Adrenal gland (tissue), 12 donors: Measurements from ENCODE around the gene RPS6KL1. TPM values are rescaled to one million over a fixed set of nuclear protein-coding genes. Genes with fewer than 3 reads are reported as not detected.

Source experiments
- DNase-seq, 7 donors: peaks; one replicate each; pipeline ENCODE4 v3.0.0-alpha.2; 2019 to 2020
- H3K27ac ChIP-seq, 5 donors: fragments of 200-600 bp; sonication (generic) in 4 of 5; 1 replicate in 3 of 5; 2 replicates in 2 of 5; pipeline versions ENCODE4 v1.5.1 to v1.8.0; 2016 to 2020; ENCODE audit warnings: mild to moderate bottlenecking in 1 of 5
- H3K27me3 ChIP-seq: fragments of 200-600 bp; 2 replicates; pipeline ENCODE4 v1.8.0; 2021
- H3K36me3 ChIP-seq, 2 donors: fragments of 200-600 bp; replicated peaks in 1 of 2; 1 replicate in 1 of 2; 2 replicates in 1 of 2; pipeline versions ENCODE4 v1.5.1 to v1.8.0; 2018 to 2022
- H3K4me1 ChIP-seq, 2 donors: fragments of 200-600 bp; replicated peaks in 1 of 2; 1 replicate in 1 of 2; 2 replicates in 1 of 2; pipeline versions ENCODE4 v1.5.1 to v1.8.0; 2018 to 2021
- H3K4me3 ChIP-seq, 4 donors: fragments of 200-600 bp; sonication (generic) in 3 of 4; one replicate each; pipeline ENCODE4 v1.5.1; 2016 to 2018
- H3K9me3 ChIP-seq, 3 donors: fragments of 200-600 bp; sonication (generic) in 1 of 3; replicated peaks in 1 of 3; 1 replicate in 2 of 3; 2 replicates in 1 of 3; pipeline versions ENCODE4 v1.5.1 to v1.8.0; 2016 to 2021
- CTCF ChIP-seq, 6 experiments: fragments of 450-650 bp in 4 of 6; fragments of 200-600 bp in 2 of 6; sonication (generic) in 1 of 6; IDR thresholded peaks; 1 replicate in 5 of 6; 2 replicates in 1 of 6; pipeline versions ENCODE4 v1.5.1 to v1.8.0; 2016 to 2021; ENCODE audit warnings: antibody characterized with exemption in 6 of 6, mild to moderate bottlenecking in 2 of 6, moderate library complexity in 1 of 6
- POLR2A ChIP-seq, 2 donors: fragments of 450-650 bp; IDR thresholded peaks; one replicate each; pipeline ENCODE4 v1.6.1; 2017; ENCODE audit warnings: antibody characterized with exemption in 2 of 2, mild to moderate bottlenecking in 2 of 2, moderate library complexity in 1 of 2
- WGBS, 4 donors: extraction: QIAGEN DNeasy Blood & Tissue Kit in 2 of 4; methylation state at CpG; one replicate each; pipeline versions ENCODE4 v1.1.5 to v1.1.7; 2013 to 2017; 5-methylcytosine and 5-hydroxymethylcytosine counted together
- intact Hi-C, 2 donors: fragments of 100-400 bp; cut with DNase I; formaldehyde crosslinking; loops; one replicate each; pipeline versions ENCODE4 v1.14.1 to v1.15.0; 2022 to 2023
- polyA plus RNA-seq, 3 donors: library from polyadenylated mRNA; stranded (reverse); fragments of 200-250 nt in 2 of 3; fragments of 350-450 nt in 1 of 3; fragmentation: Illumina TruSeq in 1 of 3; extraction: RNeasy Lipid Tissue Mini Kit (QIAGEN cat#74804) in 1 of 3; gene quantifications; one replicate each; pipeline ENCODE4 v1.2.3, GENCODE V29; 2013 to 2014
- total RNA-seq, 9 donors: library from RNA; depleted of rRNA in 4 of 9; stranded (reverse); fragments of >200 nt in 4 of 9; fragments of 120-200 nt in 1 of 9; fragmentation: NEBNext Ultra II Directional in 1 of 9; extraction: Animal tissue kit (Norgen Biotek cat#: 25700) in 1 of 9; gene quantifications; one replicate each; pipeline versions ENCODE4 v1.1.0 to v1.2.4, GENCODE V29; 2013 to 2023
- donor health status: healthy with polysubstance abuse.
- donor health status: Bipolar disorder and iron deficiency.
- donor health status: DM: yes; HTN: yes; CAD: no.
- donor health status: DM: no; HTN: no; CAD: no.
- donor health status: DM: no; HTN: no; CAD: no.
- donor health status: DM: yes; HTN: yes; CAD: no.

RPS6KL1 gene
- total and polyA plus RNA-seq, 12 donors = 2.0 to 28.2 (median 5.3) TPM

GRCh38 chr14:74866708-74867389 lies 56.2 kb downstream of the RPS6KL1 start:
- no peaks in the 10 kb centered on the region for H3K4me1 ChIP-seq
- no peak overlapping the region for H3K27ac ChIP-seq
- no peak overlapping the region for H3K4me3 ChIP-seq
- H3K9me3 ChIP-seq = no peaks in the 10 kb centered on the region
- TF ChIP-seq CTCF (IDR thresholded peaks at IDR 0.05) (no peak), POLR2A (IDR thresholded peaks at IDR 0.05) (no peak)
- intact Hi-C loops = no loop called here
- DNase-seq = no peak
- H3K36me3 ChIP-seq = no peaks in the 10 kb centered on the region
- no peaks in the 10 kb centered on the region for H3K27me3 ChIP-seq
- 82 to 92% (median 87%) methylated on average over 3 of the region's 3 CpGs for WGBS, 4 donors

DNA sequence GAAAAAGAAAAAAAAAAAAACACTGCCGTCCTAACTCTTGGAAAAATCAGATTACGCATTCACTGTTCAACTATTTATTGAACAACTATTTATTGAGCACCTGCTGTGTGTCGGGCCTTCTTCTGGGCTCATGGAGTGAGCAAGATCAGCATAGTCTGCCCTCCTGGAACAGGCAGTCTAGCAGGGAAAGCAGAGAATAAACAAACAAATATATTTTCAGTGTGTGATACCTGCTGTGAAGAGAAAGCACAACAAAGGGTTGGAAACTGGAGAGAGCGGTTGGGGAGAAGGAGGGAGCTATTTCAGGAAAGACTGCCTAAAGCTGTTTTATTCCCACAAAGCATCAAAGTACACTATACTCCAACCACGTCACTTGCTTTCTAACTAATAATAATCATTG lies 57.9 kb downstream of the RPS6KL1 start:
- DNase-seq = no peak
- no peaks in the 10 kb centered on the region for H3K4me1 ChIP-seq
- WGBS, 4 donors = 85 to 92% (median 89%) methylated on average over 5 of the region's 5 CpGs

DNA sequence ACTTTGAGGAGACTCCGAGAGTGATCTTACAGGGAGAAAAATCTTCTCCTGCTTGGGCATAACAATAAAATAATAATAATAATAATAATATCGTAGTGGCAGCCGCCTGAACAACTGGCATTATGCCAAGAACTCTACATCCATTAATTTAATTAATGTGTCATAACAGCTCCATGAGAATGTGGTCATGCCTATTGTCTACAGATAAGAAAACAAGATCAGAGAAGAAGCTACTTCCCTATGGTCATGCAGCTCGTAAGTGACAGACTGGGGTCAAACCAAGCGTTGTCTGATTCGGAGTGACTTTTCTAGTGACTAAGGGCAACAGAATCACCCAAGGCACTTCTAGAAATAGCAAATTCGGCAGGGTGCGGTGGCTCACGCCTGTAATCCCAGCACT lies 58.9 kb downstream of the RPS6KL1 start:
- Histone ChIP-seq H3K27me3 (no peaks in the 10 kb centered on the region), H3K27ac (no peak overlapping the region), H3K9me3 (no peaks in the 10 kb centered on the region), H3K36me3 (no peaks in the 10 kb centered on the region), H3K4me3 (no peak overlapping the region), H3K4me1 (no peaks in the 10 kb centered on the region)
- WGBS, 4 donors = 58 to 69% (median 62%) methylated on average over 9 of the region's 9 CpGs
- no peak for DNase-seq
- TF ChIP-seq POLR2A (IDR thresholded peaks at IDR 0.05) (no peak), CTCF (IDR thresholded peaks at IDR 0.05) (no peak)
- intact Hi-C loops = loop anchor here (5.0 kb wide), 2 partner anchors 43 to 223 kb away; no protein-coding TSS in a partner anchor

More for the DNA sequence above, 57.9 kb downstream of the RPS6KL1 start:
- Histone ChIP-seq H3K27ac (no peak overlapping the region), H3K27me3 (no peaks in the 10 kb centered on the region), H3K9me3 (no peaks in the 10 kb centered on the region), H3K4me3 (no peak overlapping the region), H3K36me3 (no peaks in the 10 kb centered on the region)
- TF ChIP-seq CTCF (IDR thresholded peaks at IDR 0.05) (no peak), POLR2A (IDR thresholded peaks at IDR 0.05) (no peak)
- intact Hi-C loops = no loop called here

GRCh38 chr14:74863274-74863673 lies 59.8 kb downstream of the RPS6KL1 start:
- peak in 1 of 7 donors; percentile 14 for DNase-seq
- TF ChIP-seq CTCF (IDR thresholded peaks at IDR 0.05) (no peak), POLR2A (IDR thresholded peaks at IDR 0.05) (no peak)
- no peak overlapping the region for H3K27ac ChIP-seq
- H3K4me1 ChIP-seq = no peaks in the 10 kb centered on the region
- H3K9me3 ChIP-seq = no peaks in the 10 kb centered on the region
- no peak overlapping the region for H3K4me3 ChIP-seq
- H3K27me3 ChIP-seq = no peaks in the 10 kb centered on the region
- intact Hi-C loops = loop anchor here (5.0 kb wide), 2 partner anchors 44 to 224 kb away; no protein-coding TSS in a partner anchor
- no peaks in the 10 kb centered on the region for H3K36me3 ChIP-seq
- 73 to 77% (median 75%) methylated on average over 3 to 9 of the region's 9 CpGs for WGBS, 4 donors
